PFSK-1 (cell line): ENCODE data around the gene ACOT9.

Source experiments
- FOXP2 ChIP-seq: optimal IDR thresholded peaks from 2 replicates; pipeline ENCODE3; 2011; ENCODE audit warnings: borderline replicate concordance, control low read depth, inconsistent platforms; ENCODE audit not compliant: insufficient read depth; ENCODE audit errors: extremely low read length, extremely low read depth
- POLR2AphosphoS5 ChIP-seq: IDR thresholded peaks from 2 replicates; pipeline ENCODE4 v1.6.1; 2012; ENCODE audit warnings: low read depth, mild to moderate bottlenecking, control low read depth, low read length, moderate library complexity
- SIN3A ChIP-seq: IDR thresholded peaks from 2 replicates; pipeline ENCODE4 v1.6.1; 2012; ENCODE audit warnings: mild to moderate bottlenecking, low read length, moderate library complexity, borderline replicate concordance; ENCODE audit not compliant: insufficient read depth
- TAF1 ChIP-seq: IDR thresholded peaks from 2 replicates; pipeline ENCODE4 v1.6.1; 2012; ENCODE audit warnings: low read length, control low read depth, borderline replicate concordance; ENCODE audit not compliant: insufficient read depth
- TF ChIP-seq, protein P1 (sequence below), 2 experiments: IDR thresholded peaks; 2 replicates each; pipeline versions ENCODE4 v1.6.1 to v1.8.0; 2011 to 2012; ENCODE audit warnings: low read depth in 2 of 2, low read length in 2 of 2, control low read depth in 1 of 2, inconsistent platforms in 1 of 2, mild to moderate bottlenecking in 1 of 2, moderate library complexity in 1 of 2; ENCODE audit not compliant: insufficient read depth in 1 of 2

The ACOT9 gene

GRCh38 chrX:23788521-23788920 lies 45.4 kb upstream of the ACOT9 start:
- TF ChIP-seq TAF1 = no peak
- TF ChIP-seq FOXP2 = no peak
- no peak for TF ChIP-seq SIN3A
- TF ChIP-seq POLR2AphosphoS5 = no peak
- TF ChIP-seq, protein P1, sequence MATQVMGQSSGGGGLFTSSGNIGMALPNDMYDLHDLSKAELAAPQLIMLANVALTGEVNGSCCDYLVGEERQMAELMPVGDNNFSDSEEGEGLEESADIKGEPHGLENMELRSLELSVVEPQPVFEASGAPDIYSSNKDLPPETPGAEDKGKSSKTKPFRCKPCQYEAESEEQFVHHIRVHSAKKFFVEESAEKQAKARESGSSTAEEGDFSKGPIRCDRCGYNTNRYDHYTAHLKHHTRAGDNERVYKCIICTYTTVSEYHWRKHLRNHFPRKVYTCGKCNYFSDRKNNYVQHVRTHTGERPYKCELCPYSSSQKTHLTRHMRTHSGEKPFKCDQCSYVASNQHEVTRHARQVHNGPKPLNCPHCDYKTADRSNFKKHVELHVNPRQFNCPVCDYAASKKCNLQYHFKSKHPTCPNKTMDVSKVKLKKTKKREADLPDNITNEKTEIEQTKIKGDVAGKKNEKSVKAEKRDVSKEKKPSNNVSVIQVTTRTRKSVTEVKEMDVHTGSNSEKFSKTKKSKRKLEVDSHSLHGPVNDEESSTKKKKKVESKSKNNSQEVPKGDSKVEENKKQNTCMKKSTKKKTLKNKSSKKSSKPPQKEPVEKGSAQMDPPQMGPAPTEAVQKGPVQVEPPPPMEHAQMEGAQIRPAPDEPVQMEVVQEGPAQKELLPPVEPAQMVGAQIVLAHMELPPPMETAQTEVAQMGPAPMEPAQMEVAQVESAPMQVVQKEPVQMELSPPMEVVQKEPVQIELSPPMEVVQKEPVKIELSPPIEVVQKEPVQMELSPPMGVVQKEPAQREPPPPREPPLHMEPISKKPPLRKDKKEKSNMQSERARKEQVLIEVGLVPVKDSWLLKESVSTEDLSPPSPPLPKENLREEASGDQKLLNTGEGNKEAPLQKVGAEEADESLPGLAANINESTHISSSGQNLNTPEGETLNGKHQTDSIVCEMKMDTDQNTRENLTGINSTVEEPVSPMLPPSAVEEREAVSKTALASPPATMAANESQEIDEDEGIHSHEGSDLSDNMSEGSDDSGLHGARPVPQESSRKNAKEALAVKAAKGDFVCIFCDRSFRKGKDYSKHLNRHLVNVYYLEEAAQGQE (IDR thresholded peaks at IDR 0.05; ENCODE audit: insufficient read depth in 1 of 2, low read depth in 2 of 2, low read length in 2 of 2) = no peak

GRCh38 chrX:23787745-23788118 lies 44.7 kb upstream of the ACOT9 start:
- TF ChIP-seq FOXP2 (no peak), POLR2AphosphoS5 (no peak), TAF1 (no peak), SIN3A (no peak)
- TF ChIP-seq, protein P1 (IDR thresholded peaks at IDR 0.05; ENCODE audit: insufficient read depth in 1 of 2, low read depth in 2 of 2, low read length in 2 of 2) = no peak

DNA sequence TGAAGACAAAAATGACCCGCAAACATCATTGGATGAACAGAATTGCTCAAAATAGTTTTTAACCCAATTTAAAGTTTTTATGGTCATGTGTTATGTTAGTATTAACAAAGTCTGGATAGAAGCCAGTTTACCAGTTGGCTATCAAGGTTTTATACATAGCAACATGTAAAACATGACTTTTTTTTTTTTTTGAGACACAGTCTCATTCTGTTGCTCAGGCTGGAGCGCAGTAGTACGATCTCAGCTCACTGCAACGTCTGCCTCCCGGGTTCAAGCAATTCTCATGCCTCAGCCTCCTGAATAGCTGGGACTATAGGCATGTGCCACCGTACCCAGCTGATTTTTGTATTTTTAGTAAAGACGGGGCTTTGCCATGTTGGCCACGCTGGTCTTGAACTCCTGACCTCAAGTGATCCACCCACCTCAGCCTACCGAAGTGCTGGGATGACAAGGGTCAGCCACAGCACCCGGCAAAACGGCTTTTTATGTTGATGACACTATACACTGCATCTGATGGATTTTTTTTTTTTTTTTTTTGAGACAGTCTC lies 43.3 kb upstream of the ACOT9 start:
- TF ChIP-seq TAF1 (no peak), FOXP2 (no peak), SIN3A (no peak)
- TF ChIP-seq, protein P1 (IDR thresholded peaks at IDR 0.05; ENCODE audit: insufficient read depth in 1 of 2, low read depth in 2 of 2, low read length in 2 of 2) = no peak

DNA sequence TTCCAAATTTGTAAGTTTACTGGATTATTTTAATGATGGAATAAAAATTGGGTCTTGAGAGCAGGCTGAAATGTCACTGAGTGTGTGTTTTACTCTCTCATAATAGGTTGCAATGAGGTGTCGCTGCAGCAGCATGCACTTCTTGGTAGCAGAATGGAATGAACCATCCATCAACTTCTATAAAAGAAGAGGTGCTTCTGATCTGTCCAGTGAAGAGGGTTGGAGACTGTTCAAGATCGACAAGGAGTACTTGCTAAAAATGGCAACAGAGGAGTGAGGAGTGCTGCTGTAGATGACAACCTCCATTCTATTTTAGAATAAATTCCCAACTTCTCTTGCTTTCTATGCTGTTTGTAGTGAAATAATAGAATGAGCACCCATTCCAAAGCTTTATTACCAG lies 42.5 kb upstream of the ACOT9 start:
- no peak for TF ChIP-seq POLR2AphosphoS5
- TF ChIP-seq TAF1 = no peak
- TF ChIP-seq, protein P1 (IDR thresholded peaks at IDR 0.05; ENCODE audit: insufficient read depth in 1 of 2, low read depth in 2 of 2, low read length in 2 of 2) = no peak
- no peak for TF ChIP-seq FOXP2
